Measurements from ENCODE around the gene CACNB2.

GRCh38 chr10:18381679-18382078 is 241.5 kb downstream of the CACNB2 start:
- TF ChIP-seq CTCF (IDR thresholded peaks at IDR 0.05) (no peak), POLR2AphosphoS5 (IDR thresholded peaks at IDR 0.05; ENCODE audit: low read depth, low read length) (no peak), REST (IDR thresholded peaks at IDR 0.05; ENCODE audit: insufficient read depth in 1 of 2, low read depth in 2 of 2, low read length in 1 of 2) (no peak), SIN3A (IDR thresholded peaks at IDR 0.05; ENCODE audit: borderline replicate concordance, insufficient read depth, low read depth, low read length) (no peak), TCF7L2 (IDR thresholded peaks at IDR 0.05; ENCODE audit: low read depth, low read length) (no peak)

Data from Panc1 (cell line).